Ureter (tissue), 1 donor: ENCODE data around the gene SEC63. TPM values are rescaled to one million over a fixed set of nuclear protein-coding genes. Genes with fewer than 3 reads are reported as not detected.
"Not testable (repeated sequence)": the region's sequence is repeated elsewhere in the genome, so short reads cannot be mapped to it uniquely, and the experiment has no call there.

Experiments
- DNase-seq: peaks from one replicate; pipeline ENCODE4 v3.0.0-alpha.2; 2020; ENCODE audit warnings: low spot score
- total RNA-seq: library from RNA; stranded (reverse); gene quantifications from one replicate; pipeline ENCODE4 v1.2.4, GENCODE V29; 2023
- donor health status: DM: yes; HTN: yes; CAD: no.

Gene SEC63
- total RNA-seq, 1 donor from 2014 or later: 105 TPM

DNA sequence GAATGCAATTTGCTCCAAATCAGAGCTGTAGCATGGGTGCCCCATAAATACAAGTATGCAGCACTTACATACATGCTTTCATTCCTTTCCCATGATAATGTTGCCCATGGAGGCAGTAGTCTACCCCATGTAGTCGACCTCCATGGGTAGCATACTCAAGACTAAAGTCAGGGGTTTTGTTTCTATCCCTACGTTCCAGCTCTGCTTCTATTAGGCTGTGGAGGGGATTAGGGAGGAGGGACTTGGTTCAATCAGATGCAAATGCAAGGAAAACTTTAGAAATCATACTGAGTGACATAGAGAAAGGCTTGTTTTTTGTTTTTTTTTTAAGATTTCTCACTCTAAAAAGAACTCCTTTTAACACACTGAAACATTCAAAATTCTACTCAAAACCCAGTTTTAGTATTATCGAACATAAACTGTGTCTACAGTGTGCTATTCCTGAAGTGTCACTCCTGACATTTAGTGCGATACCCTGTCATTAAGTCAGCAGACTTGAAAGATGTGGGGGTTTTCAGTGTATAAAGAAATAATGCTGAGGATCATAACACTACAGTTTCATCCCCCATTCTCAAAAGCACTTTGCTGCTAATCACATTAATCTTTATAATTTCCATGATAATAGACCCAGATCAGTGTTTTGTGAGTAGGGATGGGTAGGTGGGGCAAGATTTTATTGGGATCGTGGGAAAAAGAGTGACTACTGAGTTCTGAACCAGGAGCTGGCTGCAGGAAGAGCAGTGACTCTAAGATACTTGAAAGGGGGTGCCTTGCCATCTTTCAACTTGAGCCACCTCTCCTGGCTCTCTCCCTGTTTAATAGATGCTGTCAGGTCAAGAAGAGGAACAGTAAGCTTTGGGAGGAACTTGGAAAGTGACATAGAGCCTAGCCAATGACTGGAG is 93.5 kb downstream of the SEC63 start:
- no peak for DNase-seq

DNA sequence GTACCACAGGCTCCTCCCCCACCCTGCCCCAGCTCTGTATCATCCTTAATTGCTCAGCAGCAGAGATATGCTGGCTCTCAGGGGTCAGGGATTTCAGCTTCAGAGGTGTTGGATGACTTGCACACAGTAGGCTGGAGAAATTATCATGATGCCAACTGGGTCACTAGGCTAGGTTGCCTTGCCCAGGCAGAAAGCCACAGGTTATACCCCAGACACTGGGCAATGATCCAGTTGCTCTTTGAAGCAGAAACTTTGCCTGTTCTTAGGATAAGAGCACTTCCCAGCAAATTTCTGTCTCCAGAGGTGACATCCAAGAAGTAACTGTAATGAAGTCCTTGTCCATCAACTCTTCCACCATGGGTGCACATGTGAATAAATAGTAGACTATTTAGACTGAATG is 95.6 kb downstream of the SEC63 start:
- no peak for DNase-seq

DNA sequence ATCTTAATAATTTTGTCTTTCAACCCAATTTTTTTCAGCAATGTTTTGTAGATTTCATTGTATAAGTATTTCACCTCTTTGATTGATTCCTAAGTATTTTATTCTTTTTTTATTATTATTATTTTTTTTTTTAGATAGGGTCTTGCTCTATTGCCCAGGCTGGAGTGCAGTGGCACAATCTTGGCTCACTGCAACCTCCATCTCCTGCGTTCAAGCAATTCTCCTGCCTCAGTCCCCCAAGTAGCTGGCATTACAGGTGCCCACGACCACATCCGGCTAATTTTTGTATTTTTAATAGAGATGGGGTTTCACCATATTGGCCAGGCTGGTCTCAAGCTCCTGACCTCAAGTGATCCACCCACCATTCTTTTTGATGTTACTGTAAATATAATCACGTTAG is 97.0 kb downstream of the SEC63 start:
- not testable (repeated sequence) for DNase-seq

DNA sequence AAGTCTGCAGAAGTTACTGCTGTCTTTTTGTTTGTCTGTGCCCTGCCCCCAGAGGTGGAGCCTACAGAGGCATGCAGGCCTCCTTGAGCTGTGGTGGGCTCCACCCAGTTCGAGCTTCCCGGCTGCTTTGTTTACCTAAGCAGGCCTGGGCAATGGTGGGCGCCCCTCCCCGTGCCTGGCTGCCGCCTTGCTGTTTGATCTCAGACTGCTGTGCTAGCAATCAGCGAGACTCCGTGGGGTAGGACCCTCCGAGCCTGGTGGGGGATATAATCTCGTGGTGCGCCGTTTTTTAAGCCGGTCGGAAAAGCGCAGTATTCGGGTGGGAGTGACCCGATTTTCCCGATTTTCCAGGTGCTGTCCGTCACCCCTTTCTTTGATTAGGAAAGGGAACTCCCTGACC is 97.9 kb downstream of the SEC63 start:
- DNase-seq: peak; percentile 52

DNA sequence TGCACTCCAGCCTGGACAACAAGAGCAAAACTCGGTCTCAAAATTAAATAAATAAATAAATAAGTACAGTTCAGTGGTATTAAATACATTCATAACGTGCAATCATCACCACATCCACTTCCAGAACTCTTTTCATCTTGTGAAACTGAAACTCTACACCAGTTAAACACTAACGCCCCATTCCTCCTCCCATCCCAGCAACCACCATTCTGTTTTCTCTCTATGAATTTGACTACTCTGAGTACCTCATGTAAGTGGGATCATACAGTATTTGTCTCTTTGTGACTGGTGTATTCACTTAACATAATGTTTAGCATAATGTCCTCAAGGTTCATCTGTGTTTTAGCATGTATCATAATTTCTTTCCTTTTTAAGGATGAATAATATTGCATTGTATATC is 104.8 kb downstream of the SEC63 start:
- DNase-seq: no peak

DNA sequence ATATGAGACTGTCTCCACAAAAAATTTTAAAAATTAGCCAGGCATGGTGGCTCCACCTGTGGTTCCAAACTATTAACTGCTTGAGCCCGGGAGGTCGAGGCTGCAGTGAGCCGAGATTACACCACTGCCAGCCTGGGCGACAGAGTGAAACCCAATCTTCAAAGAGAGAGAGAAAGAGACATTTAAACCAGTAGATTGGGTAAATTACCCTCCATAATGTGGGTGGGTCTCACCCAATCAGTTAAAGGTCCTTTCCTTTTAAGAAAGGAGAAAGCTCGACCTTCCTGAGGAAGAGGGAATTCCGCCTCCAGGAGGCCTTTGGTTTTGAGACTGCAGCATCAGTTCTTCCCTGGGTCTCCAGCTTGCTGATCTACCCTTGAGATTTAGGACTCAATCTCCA is 108.7 kb downstream of the SEC63 start:
- DNase-seq: no peak

DNA sequence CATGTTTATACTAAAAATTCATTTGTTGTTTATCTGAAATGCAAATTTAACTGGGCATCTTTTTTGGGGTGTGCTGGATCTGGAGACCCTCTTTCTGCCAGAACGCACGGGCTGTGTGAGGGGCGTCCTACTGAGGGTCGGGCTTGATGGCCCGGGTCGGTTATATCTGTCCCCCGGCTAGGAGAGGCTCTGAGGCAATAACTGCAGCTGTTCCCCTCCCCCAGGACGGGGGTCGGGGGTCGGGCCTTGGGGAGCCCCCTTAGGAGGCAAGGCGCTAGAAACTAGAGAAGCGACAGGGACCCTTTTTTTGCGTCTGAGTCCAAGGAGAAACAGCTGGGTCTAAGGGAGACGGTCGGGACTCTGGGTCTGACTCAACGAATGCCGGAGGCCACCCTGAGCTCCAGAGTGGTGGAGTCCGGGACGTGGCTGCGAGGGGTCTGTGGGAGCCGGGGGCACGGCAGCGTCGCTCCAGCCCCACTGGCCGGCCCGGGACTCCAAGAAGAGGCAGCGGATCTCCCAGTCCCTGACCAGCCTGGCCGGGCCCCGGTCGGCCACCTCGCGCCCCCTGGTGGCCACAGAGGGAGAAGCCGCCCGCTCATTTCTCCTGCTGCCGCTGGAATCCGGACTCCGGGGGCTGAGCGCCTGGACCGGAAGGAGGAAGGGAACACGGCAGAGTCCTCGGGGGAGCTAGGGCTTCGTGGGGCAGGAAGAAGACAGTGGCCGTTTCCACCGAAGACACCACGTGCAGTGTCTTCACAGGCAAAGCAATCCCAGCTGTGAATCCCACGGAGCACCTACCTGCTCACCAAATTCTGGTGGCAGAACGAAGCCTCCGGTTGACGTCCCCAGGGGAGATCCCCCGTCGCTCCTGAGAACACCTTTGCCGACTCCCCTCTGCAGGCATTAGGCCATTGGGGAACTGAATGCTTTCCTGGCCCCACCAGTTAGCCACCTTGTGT is 109.9 kb downstream of the SEC63 start:
- DNase-seq: peak; percentile 89

DNA sequence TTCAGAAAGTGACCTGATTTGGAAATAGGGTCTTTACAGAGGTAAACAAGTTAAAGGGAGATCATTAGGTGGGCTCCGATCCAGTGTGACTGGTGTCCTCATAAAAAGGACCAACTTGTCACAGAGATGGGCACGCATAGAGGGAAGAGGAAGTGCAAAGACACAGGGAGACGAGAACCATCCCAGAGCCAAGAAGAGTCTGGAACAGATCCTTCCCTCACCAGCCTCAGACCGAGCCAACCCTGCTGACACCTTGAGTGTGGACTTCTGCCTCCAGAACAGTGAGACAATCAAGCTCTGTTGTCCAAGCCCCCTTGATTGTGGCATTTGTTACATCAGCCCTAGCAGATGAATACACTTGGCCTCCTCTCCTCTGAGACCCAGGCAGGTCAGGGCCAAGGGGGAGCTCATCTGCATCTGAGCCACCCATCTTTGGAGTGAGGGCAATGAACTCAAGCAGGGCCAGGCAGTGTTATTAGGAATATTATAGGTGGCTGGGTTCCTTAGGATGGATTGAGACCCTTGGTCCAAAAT is 111.7 kb downstream of the SEC63 start:
- no peak for DNase-seq

DNA sequence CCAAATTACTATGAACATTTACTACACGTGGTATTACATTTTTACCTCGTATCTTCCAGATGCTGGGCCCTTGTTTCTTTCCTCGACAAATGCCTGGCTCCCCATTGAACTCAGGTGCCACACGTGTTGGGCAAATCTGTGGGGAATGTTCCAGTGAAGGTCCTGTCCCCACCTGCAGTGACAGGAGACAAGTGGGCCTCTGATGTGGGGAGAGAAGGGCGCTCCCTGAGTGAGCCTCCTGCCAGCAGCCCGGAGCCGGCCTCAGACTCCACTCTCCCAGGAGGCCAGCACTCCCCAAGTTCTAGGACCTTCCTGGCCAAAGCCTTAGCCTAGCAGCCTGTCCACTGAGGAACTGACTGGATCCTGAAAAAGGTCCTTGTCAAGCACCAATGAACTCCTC is 112.2 kb downstream of the SEC63 start:
- DNase-seq: no peak

DNA sequence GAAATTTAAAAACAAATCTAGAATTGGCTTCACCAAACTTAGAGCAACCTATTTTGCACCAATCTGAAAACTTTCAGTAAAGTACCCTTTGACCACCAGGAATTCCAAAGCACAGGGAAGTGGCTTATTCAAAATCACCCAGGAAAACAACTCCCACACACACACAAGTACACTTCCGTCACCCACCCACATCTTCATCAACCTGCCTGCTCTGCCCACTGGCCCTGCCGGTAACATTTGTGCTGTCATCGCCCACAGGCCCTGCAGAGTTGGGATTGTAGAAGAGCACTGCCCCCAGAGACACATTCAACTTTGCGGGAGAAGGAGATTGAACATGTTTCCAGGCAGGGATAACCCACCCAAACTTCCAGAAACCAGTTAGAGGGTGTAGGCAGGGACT is 114.6 kb downstream of the SEC63 start:
- no peak for DNase-seq

DNA sequence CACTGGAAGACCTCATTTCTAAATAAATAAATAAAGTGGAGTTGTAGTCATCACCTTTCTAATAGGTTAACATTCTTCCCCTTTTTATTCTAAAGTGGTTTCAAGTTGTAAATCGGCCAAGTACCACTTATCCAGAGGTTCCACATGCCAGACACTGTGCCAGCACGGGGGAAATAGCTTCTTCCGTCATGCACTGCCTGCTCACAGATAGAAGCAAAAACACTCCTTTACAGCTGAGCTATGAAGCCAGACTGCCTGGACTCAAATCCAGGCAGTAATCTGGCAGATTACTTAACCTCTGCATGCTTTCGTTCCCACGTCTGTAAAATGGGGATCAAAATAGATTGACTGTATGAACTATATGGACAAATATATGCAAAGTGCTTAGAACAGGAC is 116.7 kb downstream of the SEC63 start:
- DNase-seq: no peak

DNA sequence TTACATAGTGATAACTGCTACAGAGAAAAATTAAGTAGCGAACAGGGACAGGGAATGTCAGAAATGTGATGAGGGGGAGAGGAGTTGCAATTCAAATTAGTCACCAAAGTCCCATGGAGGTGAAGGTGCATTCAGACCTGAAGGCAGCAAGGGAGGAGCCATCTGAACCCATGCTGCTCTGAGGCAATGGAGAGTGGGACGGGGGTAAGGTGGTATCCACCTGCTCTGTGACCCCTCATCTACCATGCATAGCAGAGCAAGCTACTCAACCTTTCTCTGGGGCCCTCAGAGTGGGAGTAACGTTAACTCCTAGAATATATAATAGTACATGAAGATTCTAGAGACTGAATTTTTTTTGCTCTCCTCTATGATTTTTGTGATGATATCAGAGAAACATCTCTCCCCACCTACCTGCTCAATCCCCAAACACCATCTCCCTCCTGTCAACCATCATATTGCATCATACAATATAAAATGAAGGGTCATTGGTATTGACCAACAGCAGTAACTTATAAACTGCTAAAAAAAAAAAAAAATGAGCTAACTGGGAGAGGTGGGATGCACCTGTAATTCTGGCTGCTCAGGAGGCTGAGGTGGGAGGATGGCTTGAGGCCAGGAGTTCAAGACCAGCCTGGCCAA is 117.3 kb downstream of the SEC63 start:
- DNase-seq: peak; percentile 8

DNA sequence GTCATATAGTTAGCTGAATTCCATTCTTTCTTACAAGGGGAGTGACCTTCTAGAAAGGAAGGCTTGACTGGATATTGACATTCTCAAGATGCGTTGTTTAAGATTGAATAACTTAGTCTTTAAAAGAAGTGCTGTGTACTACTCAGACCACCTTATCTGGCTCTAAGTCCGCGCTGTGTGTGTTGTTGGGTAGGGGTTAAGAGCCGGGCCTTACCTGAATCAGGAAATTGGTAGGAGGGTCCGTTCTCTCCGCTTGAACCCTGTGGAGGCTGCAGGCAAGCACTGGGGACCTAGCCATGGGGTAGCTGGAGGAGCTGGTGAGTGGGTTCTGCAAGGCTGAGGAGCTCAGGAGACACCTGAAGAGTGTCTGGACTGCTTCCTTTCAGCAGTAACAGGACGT is 124.9 kb downstream of the SEC63 start:
- DNase-seq: peak; percentile 18

DNA sequence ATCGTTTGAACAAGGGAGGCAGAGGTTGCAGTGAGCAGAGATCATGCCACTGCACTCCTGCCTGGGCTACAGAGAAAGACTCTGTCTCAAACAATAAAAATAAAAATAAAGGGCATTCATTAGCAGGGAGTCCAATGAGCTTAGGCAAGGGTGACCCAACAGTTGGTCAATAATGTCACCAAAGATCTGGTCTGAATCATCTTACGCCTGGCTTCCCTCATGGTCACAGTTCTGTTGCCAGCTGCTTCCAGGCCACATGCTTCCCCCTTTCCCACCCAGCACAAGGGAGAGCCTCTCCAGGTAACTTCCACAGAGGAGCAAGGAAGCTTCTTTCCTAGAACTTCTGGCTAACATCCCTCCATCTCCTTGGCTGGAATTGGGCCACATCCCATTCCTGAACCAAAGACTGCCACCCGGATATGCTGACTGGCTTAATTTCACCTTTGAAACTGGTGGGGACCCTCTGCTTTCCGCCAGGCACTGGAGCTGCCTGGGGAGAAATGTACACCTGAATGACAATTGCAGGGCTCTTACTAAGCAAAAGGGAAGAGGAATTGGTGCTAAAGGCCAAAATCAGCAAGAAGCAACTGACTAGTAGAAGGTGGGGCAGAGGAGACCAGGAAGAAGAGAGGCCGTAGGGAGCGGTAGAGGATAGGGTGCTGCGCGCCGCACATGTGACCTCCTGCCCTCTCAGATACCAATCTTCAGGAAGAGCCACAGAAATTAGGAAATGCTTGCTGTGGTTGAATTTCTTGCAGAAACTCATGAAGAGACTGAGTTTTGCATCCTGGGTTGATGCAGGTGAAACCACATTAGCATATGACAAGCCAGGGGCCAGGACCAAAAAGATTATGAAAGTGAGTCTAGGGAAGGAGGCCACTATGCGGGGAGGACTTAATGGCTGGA is 125.6 kb downstream of the SEC63 start:
- DNase-seq: peak; percentile 37

DNA sequence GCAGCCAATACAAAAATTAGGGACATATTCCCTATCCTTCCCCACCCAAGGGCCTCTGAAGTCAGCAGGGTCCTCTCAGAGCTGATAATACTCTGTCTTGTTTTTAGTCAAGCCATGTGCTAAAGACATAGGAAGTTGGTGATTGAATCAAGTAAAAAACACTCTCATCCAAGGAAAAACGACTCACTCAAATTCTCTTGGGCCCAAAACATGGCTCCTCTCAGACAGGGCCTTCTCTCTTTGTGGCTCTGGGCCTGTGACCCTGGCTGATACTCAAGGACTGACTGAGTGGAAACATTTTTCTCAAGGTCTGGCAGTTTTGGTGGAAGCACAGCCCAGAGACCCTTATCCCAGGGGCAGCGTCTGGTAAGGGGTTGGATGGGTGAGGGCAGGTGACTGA is 127.9 kb downstream of the SEC63 start:
- DNase-seq: no peak

DNA sequence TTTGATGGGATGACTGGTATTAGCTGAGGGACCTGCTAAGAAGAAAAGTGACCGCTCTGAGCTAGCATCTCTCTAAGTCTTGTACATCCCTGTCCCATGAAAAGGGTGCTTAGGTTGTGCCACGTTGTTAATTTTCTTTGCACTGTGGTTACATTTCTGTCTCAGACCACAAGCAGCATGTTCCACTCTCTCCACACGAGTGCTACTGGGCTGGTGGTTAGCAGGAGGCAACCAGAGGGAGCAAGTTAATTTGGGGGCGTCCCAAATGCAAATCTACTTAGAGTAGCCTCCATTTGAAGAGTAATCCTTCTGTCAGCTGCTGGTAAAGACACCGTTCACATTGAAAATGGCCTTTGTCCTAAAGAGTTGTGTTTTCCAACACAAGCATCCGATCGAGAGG is 130.5 kb downstream of the SEC63 start:
- DNase-seq: no peak

DNA sequence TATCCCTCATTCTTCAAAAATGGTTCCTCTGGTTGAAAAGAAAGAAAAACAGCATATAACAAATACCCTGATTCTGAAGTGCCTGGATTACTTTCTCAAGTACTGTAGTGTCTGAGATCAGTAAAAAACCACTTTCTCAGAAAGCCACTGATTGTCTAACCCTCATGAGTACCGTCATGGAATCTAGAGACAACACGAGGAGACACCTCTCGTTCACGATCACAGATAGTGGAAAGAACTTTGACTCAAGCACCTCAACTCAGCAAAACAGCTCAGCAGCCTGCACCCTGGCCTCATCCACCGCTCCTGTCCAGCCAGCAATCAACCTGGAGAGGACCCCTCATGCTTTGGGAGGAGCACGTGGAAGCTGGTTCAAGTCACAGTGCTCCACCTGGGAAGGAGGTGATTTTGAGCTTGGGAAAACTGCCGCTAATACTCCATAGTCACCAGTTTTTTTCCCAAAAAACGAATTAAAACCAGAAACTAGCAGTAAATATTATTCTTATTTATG is 134.9 kb downstream of the SEC63 start:
- no peak for DNase-seq

DNA sequence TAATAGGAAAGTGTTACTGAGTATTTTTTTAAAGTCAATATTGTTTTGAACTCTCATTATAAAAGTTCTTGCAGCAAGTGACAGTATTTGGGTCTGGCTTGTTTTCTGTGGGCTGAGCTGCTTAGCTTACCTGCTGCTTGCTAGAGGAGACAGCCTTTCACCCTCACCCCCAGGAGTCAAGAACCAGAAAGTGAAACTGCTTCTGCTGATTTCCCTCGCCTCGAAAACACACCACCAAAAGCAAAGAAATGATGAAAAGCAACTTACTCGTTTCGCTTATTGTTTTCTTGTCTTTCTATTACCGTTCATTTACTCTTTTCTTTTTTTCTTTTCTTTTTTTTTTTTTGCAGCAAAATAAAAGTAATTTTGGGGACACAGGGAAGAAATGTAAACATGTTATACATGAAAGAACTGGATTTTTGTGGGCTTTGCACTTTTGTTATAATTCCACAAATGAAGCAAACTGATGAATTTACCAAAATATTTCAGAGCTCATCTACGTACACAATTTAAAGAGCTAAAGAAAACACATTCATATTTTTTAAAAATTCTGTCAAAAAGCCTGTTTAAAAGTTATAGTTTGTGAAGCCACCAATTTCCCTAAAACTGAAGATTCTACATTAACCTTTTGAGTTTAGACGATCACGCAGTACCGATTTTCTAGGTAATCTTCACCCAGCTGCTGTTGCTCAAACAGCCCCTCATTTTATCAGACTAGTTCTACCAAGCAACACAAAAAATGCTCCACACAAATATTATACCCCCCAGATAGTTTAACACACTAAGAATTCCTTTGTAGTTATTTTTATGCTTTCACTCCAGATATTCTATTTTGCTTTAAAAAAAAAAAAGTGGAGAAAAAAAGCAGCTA is 135.6 kb downstream of the SEC63 start:
- DNase-seq: no peak

DNA sequence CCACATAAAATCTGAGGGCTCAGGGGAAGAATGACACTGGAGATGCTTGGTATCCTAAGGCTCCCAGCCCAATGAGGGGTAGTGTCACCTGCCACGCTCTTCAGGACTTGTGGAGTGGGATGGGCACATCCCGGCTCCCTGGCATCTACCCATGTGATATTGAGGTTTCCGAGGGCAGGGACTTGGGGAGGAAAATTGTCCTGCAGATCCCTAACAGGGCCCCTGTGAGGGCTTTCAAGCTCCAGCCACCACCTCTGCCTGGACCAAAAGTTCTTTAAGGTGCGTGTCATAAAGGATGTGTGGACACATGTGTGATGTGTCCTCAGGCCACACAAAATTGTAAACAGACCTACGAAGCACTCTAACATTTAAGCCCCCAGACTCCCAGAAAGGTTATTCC is 136.4 kb downstream of the SEC63 start:
- no peak for DNase-seq
